ENCODE data around the gene MZT2A. TPM values are rescaled to one million over a fixed set of nuclear protein-coding genes. Genes with fewer than 3 reads are reported as not detected.
"Not testable (repeated sequence)": the region's sequence is repeated elsewhere in the genome, so short reads cannot be mapped to it uniquely, and the experiment has no call there.

MZT2A gene
- total RNA-seq, 1 donor from 2014 or later = 46.5 TPM

DNA sequence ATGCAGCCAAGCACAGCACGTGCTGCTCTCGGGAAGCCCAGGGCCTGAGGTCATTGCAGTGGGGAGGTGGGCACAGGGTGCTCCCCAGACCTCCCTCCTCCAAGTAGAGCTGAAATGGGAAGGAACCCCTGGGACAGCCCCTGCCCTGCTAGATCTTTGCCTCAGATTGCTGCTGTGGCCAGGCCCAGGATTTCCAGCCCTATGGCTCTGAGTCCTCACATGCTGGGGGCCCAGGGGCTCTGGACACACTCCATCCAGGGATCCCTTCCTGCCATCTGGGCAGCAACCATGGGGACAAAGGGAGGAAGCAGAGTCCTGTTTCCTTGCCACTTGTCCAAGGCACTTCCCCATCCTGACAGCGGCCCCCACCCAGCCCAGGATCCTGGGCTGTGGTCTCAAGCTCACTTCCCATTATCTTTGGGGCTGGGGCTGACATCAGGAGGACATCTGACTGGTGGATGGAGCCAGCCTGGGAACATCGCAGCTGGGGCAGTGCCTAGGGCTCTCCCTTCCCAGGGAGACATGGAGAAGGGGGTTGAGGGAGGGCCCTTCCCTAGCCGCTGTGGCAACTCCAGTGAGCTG is 37.8 kb upstream of the MZT2A start:
- H3K4me1 ChIP-seq; intact Hi-C loops (cut with DNase I); H3K9me3 ChIP-seq; H3K27me3 ChIP-seq; H3K4me3 ChIP-seq; ATAC-seq; H3K27ac ChIP-seq; H3K36me3 ChIP-seq: not testable (repeated sequence)
- DNase-seq = peak; percentile 47

- H3K9me3 ChIP-seq; H3K27ac ChIP-seq; H3K4me1 ChIP-seq; H3K4me3 ChIP-seq; ATAC-seq; intact Hi-C loops (cut with DNase I); H3K36me3 ChIP-seq; H3K27me3 ChIP-seq: not testable (repeated sequence)
- peak; percentile 54 for DNase-seq
Observed at GRCh38 chr2:131528981-131529863, 37.0 kb upstream of the MZT2A start.

DNA sequence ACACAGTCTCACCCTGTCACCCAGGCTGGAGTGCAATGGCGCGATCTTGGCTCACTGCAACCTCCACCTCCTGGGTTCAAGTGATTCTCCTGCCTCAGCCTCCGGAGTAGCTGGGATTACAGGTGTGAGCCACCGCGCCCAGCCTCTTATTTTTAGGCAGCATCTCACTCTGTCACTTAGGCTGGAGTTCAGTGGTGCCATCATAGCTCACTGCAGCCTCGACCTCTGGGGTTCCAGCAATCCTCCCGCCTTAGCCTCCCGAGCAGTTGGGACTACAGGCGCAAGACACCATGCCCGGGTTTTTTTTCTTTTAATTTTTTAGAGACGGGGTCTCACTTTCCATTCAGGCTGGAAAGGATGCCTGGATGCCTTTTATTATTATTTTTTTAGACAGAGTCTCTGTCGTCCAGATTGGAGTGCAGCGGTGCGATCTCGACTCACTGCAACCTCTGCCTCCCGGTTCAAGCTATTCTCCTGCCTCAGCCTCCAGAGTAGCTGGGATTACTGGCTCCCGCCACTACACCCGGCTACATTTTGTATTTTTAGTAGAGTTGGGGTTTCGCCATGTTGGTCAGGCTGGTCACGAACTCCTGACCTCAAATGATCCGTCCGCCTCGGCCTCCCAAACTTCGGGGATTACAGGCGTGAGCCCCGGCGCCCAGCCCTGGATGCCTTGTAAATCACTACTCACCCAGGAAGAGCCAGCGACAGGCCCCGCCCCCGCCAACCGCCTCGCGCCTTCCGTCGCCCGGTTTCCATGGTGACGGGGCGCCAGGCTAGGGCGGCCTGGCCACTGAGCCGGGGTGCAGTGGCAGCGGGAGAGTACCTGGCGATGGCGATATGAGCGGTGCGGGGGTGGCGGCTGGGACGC is 35.2 kb upstream of the MZT2A start, which contains the start of gene CCDC74A:
CCDC74A (plus strand) TSS at position 758 of the 871 bp plus-strand sequence; CDS start at position 841, 83 bp downstream.
- H3K4me1 ChIP-seq; H3K36me3 ChIP-seq; H3K27me3 ChIP-seq; H3K27ac ChIP-seq; intact Hi-C loops (cut with DNase I); H3K9me3 ChIP-seq: not testable (repeated sequence)
- ATAC-seq = peak; percentile 91
- H3K4me3 ChIP-seq = peak within 1 kb of the TSS; percentile 39
- peak; percentile 90 for DNase-seq

DNA sequence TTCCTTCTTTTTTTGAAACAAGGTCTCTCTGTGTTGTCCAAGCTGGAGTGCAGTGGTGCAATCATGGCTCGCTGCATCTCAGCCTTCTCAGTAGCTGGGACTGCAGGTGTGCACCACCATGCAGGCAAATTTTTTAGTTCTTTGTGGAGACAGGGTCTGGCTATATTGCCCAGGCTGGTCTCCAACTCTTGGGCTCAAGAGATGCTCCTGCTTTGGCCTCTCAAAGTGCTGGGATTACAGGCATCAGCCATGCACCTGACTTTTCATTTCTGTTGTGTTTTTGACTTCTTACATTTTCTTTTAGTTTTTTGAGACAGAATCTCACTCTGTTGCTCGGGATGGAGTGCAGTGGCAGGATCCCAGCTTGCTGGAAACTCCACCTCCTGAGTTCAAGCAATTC is 33.1 kb upstream of the MZT2A start:
- peak; percentile 6 for DNase-seq
- ATAC-seq; H3K9me3 ChIP-seq; intact Hi-C loops (cut with DNase I); H3K4me3 ChIP-seq; H3K27ac ChIP-seq; H3K4me1 ChIP-seq; H3K36me3 ChIP-seq; H3K27me3 ChIP-seq: not testable (repeated sequence)

- H3K9me3 ChIP-seq = no peaks in the 10 kb centered on the region
- ATAC-seq (no peak), DNase-seq (peak; percentile 54)
- peaks cover under 1% of the 10 kb centered on the region for H3K4me1 ChIP-seq
- intact Hi-C loops (cut with DNase I) = no loop called here
- no peak overlapping the region for H3K4me3 ChIP-seq
- H3K27ac ChIP-seq = no peak overlapping the region
- peaks cover 7% of the 10 kb centered on the region for H3K36me3 ChIP-seq
- no peaks in the 10 kb centered on the region for H3K27me3 ChIP-seq
- TF ChIP-seq, protein P1, sequence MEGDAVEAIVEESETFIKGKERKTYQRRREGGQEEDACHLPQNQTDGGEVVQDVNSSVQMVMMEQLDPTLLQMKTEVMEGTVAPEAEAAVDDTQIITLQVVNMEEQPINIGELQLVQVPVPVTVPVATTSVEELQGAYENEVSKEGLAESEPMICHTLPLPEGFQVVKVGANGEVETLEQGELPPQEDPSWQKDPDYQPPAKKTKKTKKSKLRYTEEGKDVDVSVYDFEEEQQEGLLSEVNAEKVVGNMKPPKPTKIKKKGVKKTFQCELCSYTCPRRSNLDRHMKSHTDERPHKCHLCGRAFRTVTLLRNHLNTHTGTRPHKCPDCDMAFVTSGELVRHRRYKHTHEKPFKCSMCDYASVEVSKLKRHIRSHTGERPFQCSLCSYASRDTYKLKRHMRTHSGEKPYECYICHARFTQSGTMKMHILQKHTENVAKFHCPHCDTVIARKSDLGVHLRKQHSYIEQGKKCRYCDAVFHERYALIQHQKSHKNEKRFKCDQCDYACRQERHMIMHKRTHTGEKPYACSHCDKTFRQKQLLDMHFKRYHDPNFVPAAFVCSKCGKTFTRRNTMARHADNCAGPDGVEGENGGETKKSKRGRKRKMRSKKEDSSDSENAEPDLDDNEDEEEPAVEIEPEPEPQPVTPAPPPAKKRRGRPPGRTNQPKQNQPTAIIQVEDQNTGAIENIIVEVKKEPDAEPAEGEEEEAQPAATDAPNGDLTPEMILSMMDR (IDR thresholded peaks at IDR 0.05) = no peak
Observed at GRCh38 chr2:131521961-131522781, 30.0 kb upstream of the MZT2A start.

- H3K27me3 ChIP-seq; H3K9me3 ChIP-seq; ATAC-seq; DNase-seq; H3K4me1 ChIP-seq; H3K36me3 ChIP-seq; H3K27ac ChIP-seq; intact Hi-C loops (cut with DNase I); H3K4me3 ChIP-seq: not testable (repeated sequence)
Observed at GRCh38 chr2:131521524-131521923, 29.3 kb upstream of the MZT2A start.

DNA sequence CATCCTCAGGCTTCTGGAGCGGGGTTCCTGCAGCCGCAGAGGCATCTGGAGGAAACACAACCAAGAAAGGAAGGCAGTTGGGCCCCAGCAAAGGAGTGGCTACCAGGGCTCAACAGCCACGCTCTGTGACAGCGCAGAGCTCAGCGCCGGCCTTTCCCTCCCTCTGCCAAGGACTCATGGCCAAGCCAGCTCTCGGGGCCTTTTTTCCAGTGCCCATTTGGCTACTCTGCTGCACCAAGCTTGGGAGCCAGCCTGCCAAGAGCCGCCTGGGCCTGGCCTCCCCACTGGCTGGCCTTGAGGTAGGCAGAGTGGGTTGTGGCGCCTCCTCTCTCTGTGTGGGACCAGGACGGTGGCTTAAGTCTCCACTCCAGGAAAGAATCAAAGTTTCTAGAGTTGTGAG is 28.3 kb upstream of the MZT2A start:
- DNase-seq (peak; percentile 57), ATAC-seq (no peak)
- intact Hi-C loops (cut with DNase I) = no loop called here

GRCh38 chr2:131519871-131520470 is 27.8 kb upstream of the MZT2A start:
- ATAC-seq; H3K4me3 ChIP-seq; H3K36me3 ChIP-seq; intact Hi-C loops (cut with DNase I); H3K9me3 ChIP-seq; H3K27ac ChIP-seq; H3K4me1 ChIP-seq; H3K27me3 ChIP-seq: not testable (repeated sequence)
- peak; percentile 40 for DNase-seq

More for the DNA sequence above, 28.3 kb upstream of the MZT2A start:
- TF ChIP-seq, protein P1 (IDR thresholded peaks at IDR 0.05) = no peak
- no peaks in the 10 kb centered on the region for H3K9me3 ChIP-seq
- H3K36me3 ChIP-seq = peaks cover 7% of the 10 kb centered on the region
- no peaks in the 10 kb centered on the region for H3K4me1 ChIP-seq
- H3K4me3 ChIP-seq = no peak overlapping the region
- H3K27me3 ChIP-seq = no peaks in the 10 kb centered on the region
- no peak overlapping the region for H3K27ac ChIP-seq

Measured in upper lobe of right lung (tissue), 1 donor.